Ectodermal cell (in vitro differentiated cells): ENCODE data around the gene EMX2.
"Not testable (repeated sequence)": the region's sequence is repeated elsewhere in the genome, so short reads cannot be mapped to it uniquely, and the experiment has no call there.

ENCODE experiments used
- H3K27ac ChIP-seq: 2 replicates; pipeline ENCODE4 v1.7.0; 2013; ENCODE audit warnings: mild to moderate bottlenecking, low read depth, low read length; ENCODE audit not compliant: insufficient read depth, poor library complexity, severe bottlenecking
- H3K27me3 ChIP-seq: 2 replicates; pipeline ENCODE4 v1.7.0; 2013; ENCODE audit warnings: mild to moderate bottlenecking, low read length; ENCODE audit not compliant: insufficient read depth, control insufficient read depth, poor library complexity, severe bottlenecking
- H3K36me3 ChIP-seq: one replicate; pipeline ENCODE4 v1.7.0; 2013; ENCODE audit warnings: low read length; ENCODE audit not compliant: control insufficient read depth, insufficient read depth
- H3K4me1 ChIP-seq: one replicate; pipeline ENCODE4 v1.7.0; 2013; ENCODE audit warnings: low read length; ENCODE audit not compliant: control insufficient read depth, insufficient read depth
- H3K4me3 ChIP-seq: 2 replicates; pipeline ENCODE4 v1.7.0; 2013; ENCODE audit warnings: low read depth, low read length, control low read depth; ENCODE audit not compliant: insufficient read depth
- H3K9me3 ChIP-seq: 2 replicates; pipeline ENCODE4 v1.7.0; 2013; ENCODE audit warnings: mild to moderate bottlenecking, low read length, moderate library complexity; ENCODE audit not compliant: control insufficient read depth
- WGBS, 2 experiments: methylation state at CpG; one replicate each; pipeline ENCODE4 v1.1.7; 2013; ENCODE audit warnings: missing lambda C conversion rate in 2 of 2; 5-methylcytosine and 5-hydroxymethylcytosine counted together

The EMX2 gene

DNA sequence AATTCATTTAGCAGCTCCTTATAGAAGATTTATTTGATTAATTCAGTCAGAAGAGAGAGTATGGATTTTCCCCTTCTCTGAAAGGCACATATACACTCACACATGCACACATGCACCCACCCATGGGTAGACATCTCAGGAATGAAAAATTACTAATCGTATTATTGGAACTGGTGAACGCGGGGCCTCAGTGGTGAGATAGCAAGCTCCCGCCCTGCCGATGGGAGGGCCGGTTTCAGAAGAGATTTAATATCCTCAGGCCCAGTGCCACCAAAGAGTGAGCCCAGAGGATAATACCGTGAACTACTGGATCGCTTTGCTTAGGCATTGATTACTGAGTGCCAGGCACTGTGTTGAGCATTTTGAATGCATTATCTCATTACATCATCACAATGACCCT is 38.0 kb upstream of the EMX2 start:
- Histone ChIP-seq H3K27ac (no peak overlapping the region), H3K27me3 (no peaks in the 10 kb centered on the region)
- 93 to 94% methylated on average over 8 of the region's 8 CpGs for WGBS, 2 experiments

DNA sequence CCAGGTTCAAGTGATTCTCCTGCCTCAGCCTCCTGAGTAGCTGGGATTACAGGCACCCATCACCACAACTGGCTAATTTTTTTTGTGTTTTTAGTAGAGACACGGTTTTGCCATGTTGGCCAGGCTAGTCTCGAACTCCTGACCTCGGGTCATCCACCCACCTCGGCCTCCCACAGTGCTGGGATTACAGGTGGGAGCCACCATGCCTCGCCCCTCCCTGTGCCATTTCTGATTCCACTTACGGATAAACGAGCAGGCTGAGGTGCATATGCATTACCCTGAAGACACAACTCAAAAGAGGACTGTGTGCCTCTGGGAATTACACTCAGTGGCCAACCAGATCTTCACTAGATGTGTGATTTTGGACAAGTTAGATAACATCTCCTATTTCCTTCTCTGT is 35.5 kb upstream of the EMX2 start:
- not testable (repeated sequence) for H3K9me3 ChIP-seq, H3K27me3 ChIP-seq, H3K27ac ChIP-seq, H3K4me1 ChIP-seq, H3K4me3 ChIP-seq, H3K36me3 ChIP-seq
- WGBS, 2 experiments, result 91 to 95% methylated on average over 7 of the region's 7 CpGs

More for the DNA sequence above, 38.0 kb upstream of the EMX2 start:
- Histone ChIP-seq H3K9me3 (no peaks in the 10 kb centered on the region), H3K36me3 (no peaks in the 10 kb centered on the region), H3K4me1 (peaks cover 14% of the 10 kb centered on the region), H3K4me3 (no peak overlapping the region)

DNA sequence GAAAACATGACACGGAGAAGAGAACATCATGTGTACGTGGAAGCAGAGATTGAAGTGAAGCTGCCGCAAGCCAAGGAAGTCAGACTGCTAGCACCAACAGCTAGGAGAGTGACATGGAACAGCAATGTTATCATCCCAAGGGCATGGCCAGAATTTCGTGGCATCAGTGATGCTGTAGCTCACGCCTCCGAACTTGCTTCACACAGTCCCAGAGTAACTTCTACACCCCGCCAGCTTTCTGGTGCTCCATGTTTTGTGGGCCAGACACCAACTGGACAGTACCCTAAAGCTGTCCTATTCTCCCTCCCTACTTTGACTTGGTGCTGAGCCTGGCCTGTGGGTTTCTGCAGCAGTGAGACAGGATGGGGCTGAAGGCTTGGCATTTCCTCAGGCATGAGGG is 33.0 kb upstream of the EMX2 start:
- Histone ChIP-seq H3K27me3 (no peaks in the 10 kb centered on the region), H3K9me3 (no peaks in the 10 kb centered on the region), H3K27ac (no peak overlapping the region), H3K4me3 (no peak overlapping the region), H3K36me3 (no peaks in the 10 kb centered on the region), H3K4me1 (no peaks in the 10 kb centered on the region)
- WGBS, 2 experiments, result 94 to 95% methylated on average over 7 of the region's 7 CpGs

DNA sequence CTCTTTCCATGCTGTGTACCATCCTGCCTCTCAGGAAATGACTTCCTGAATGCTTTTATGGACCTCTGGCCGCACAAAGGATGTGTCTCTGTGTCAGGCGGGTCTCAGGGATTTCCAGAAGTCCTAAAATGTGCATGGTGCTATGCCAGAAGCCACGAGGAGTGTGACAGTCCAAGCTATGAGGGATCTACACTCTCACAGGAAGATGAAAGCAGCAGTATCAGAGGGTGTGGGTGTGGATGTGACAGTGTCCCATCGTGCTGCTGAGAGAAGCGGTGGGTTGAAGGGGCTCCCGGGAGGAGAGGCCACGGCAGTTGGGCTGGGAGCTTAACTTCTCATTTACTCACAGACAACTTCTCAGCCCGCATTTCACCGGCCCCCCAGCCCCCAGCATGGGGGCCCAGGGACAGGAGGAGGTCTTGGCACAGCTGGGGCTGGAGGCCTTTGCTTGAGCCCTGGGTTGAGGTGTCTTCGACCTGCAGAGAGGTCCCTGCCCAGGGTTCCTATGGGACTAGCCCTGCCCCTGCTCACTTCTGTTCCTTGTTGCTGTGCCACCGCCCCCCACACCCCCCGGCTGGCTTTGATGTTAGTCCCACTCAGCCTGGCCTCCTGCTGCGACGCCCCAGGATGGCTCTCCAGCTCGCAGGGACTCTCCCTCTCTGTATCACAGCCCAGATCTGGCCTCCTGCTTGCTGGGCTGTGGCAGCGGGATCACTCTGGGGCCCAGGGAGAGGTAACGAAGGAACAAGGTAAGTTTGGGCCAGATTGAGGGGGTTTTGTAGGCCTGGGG is 30.8 kb upstream of the EMX2 start:
- no peaks in the 10 kb centered on the region for H3K4me1 ChIP-seq
- no peaks in the 10 kb centered on the region for H3K36me3 ChIP-seq
- no peak overlapping the region for H3K27ac ChIP-seq
- H3K9me3 ChIP-seq, result no peaks in the 10 kb centered on the region
- no peaks in the 10 kb centered on the region for H3K27me3 ChIP-seq
- H3K4me3 ChIP-seq, result no peak overlapping the region
- WGBS, 2 experiments, result 84 to 85% methylated on average over 17 of the region's 17 CpGs

DNA sequence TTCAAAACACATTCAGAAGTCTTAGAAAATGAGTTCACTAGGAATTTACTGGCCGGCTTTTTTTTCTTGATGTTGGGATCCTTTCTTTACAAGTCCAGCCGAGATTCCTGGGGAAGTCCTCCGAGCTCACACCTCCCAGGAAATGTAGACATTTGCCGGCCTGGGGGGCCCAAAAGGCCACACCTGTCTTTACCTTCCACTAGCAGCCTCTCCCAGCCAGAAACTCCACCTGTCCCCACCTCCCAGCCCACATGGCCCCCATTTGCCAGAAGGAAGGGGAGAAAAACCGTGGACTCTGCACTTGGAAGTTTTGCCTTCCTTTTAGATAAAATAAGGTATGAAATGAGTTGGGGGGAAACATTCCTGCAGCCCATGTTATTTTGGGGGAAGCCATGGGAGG is 27.6 kb upstream of the EMX2 start:
- no peaks in the 10 kb centered on the region for H3K4me1 ChIP-seq
- no peak overlapping the region for H3K4me3 ChIP-seq
- H3K36me3 ChIP-seq, result no peaks in the 10 kb centered on the region
- H3K27ac ChIP-seq, result no peak overlapping the region
- no peaks in the 10 kb centered on the region for H3K27me3 ChIP-seq
- H3K9me3 ChIP-seq, result no peaks in the 10 kb centered on the region
- WGBS, 2 experiments, result 84 to 88% methylated on average over 5 of the region's 5 CpGs

DNA sequence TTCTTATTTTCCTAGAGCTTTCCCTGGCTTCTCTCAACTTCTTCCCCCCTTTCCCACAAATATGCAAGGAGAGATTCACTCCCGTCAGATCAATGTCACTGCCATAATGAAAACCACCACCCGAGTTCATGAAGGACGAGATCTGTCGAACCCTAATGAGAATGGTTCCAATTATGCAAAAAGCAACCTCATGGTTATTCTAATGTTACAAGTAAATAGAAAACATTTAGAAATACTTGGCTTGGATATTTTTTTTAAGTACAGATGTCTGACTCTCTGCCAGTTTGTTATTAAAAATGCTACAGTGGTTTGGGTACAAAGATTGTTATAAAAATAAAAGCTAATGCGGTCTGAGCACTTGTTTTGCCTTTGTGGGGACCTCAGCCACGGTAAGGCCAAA is 25.9 kb upstream of the EMX2 start:
- H3K4me3 ChIP-seq, result no peak overlapping the region
- no peak overlapping the region for H3K27ac ChIP-seq
- no peaks in the 10 kb centered on the region for H3K36me3 ChIP-seq
- WGBS, 2 experiments, result 93 to 99% methylated on average over 6 of the region's 6 CpGs
- H3K4me1 ChIP-seq, result no peaks in the 10 kb centered on the region
- no peaks in the 10 kb centered on the region for H3K27me3 ChIP-seq
- no peaks in the 10 kb centered on the region for H3K9me3 ChIP-seq

DNA sequence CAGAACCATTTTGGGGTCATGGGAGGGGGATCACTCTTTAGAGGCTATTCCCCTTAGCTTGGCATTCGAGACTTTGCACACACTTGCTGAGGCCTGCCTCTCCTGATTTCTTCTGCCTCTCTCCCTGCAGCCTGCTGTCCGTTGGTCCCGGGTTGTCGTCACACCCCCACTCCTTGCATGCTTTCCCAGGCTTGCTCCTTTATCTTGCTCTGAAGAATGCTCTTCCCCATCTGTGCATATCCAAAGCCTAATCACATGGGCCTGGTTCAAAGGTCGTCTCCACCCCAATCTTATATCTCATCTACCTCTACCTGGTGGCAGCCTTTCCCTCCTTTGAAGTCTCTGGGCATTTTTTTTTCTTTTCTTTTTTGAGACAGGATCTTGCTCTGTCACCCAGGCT is 24.3 kb upstream of the EMX2 start:
- 51 to 52% methylated on average over 5 of the region's 5 CpGs for WGBS, 2 experiments
- H3K4me1 ChIP-seq, result no peaks in the 10 kb centered on the region

DNA sequence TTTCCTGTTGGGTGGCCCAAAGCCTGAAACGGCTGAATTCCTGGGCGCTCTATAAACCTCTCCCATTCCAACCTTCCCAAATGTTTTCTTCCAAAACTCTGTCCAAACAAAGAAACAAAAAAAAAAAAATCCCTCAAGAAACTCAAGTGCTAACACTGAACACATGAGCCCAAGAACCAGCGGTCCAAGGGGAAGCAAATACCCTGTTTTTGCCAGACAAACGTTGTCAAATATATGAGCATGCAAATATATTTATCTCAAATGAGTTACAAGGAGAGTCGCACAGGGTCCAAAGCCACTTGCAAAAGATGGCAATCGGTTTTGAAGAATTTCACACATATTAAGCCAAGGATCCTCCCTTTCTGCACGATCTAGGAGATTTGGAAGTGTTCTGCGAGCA is 23.3 kb upstream of the EMX2 start:
- Histone ChIP-seq H3K27ac (no peak overlapping the region), H3K9me3 (no peaks in the 10 kb centered on the region), H3K27me3 (peaks cover under 1% of the 10 kb centered on the region), H3K4me1 (no peaks in the 10 kb centered on the region), H3K36me3 (no peaks in the 10 kb centered on the region), H3K4me3 (no peak overlapping the region)
- WGBS, 2 experiments, result 88 to 93% methylated on average over 7 to 8 of the region's 8 CpGs

More for the DNA sequence above, 24.3 kb upstream of the EMX2 start:
- Histone ChIP-seq H3K36me3 (no peaks in the 10 kb centered on the region), H3K9me3 (no peaks in the 10 kb centered on the region), H3K27ac (no peak overlapping the region), H3K4me3 (no peak overlapping the region), H3K27me3 (no peaks in the 10 kb centered on the region)

DNA sequence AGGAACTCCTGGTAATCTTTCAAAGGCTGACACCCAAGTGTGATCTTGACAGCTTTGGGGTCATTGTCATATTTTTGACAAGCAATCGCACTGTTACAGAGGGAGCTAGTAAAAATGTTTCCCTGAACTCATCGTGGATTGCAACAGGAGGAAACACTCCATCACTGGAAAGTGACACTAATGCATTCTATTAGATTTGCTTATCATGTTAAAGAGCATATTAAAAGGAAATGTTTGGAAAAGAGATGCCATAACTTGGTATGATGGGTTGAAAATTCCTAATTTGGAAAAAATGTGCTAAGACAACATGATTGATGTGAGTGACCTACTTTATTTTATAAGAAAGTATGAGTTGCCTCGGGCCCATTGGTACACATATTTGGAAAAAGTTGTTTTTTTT is 22.7 kb upstream of the EMX2 start:
- H3K4me1 ChIP-seq, result no peaks in the 10 kb centered on the region
- no peak overlapping the region for H3K27ac ChIP-seq
- WGBS, 2 experiments, result 89 to 95% methylated on average over 2 to 3 of the region's 3 CpGs
- no peaks in the 10 kb centered on the region for H3K36me3 ChIP-seq
- H3K9me3 ChIP-seq, result no peaks in the 10 kb centered on the region
- H3K4me3 ChIP-seq, result no peak overlapping the region
- peaks cover 7% of the 10 kb centered on the region for H3K27me3 ChIP-seq

DNA sequence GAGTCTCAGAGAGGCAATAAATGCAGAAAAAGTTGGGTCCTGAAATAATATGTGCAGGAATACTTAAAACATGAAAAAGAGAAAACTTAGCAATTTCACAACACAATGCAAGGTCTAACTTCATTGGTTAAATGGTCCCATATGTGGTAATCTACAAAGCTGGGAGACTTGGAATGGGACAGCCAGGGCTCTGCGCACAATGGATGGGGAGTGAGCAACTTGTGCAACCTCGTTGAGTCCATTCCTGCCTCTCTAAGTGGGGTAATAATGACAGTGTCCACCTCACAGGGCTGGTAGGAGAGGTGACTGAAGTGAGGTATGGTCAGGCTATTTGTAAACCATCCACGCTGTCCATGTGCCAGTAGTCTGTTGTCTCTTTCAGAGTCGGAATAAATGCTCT is 11.8 kb upstream of the EMX2 start:
- no peak overlapping the region for H3K27ac ChIP-seq
- H3K4me3 ChIP-seq, result no peak overlapping the region
- peaks cover 77% of the 10 kb centered on the region for H3K27me3 ChIP-seq
- no peaks in the 10 kb centered on the region for H3K36me3 ChIP-seq
- WGBS, 2 experiments, result 70% methylated on average over 4 of the region's 4 CpGs
- no peaks in the 10 kb centered on the region for H3K9me3 ChIP-seq
- H3K4me1 ChIP-seq, result peaks cover 14% of the 10 kb centered on the region
